HG03439 (cell line): Measurements from ENCODE around the gene ARG2.
A peak's percentile ranks its signal among the peaks of the same experiment; 100 is the strongest.

Experiments used
- ATAC-seq: cut with Tn5 transposase; IDR thresholded peaks from one replicate; pipeline ENCODE4 v1.9.1; 2021; ENCODE audit warnings: mild to moderate bottlenecking, moderate library complexity; ENCODE audit not compliant: unreplicated experiment

The ARG2 gene

DNA sequence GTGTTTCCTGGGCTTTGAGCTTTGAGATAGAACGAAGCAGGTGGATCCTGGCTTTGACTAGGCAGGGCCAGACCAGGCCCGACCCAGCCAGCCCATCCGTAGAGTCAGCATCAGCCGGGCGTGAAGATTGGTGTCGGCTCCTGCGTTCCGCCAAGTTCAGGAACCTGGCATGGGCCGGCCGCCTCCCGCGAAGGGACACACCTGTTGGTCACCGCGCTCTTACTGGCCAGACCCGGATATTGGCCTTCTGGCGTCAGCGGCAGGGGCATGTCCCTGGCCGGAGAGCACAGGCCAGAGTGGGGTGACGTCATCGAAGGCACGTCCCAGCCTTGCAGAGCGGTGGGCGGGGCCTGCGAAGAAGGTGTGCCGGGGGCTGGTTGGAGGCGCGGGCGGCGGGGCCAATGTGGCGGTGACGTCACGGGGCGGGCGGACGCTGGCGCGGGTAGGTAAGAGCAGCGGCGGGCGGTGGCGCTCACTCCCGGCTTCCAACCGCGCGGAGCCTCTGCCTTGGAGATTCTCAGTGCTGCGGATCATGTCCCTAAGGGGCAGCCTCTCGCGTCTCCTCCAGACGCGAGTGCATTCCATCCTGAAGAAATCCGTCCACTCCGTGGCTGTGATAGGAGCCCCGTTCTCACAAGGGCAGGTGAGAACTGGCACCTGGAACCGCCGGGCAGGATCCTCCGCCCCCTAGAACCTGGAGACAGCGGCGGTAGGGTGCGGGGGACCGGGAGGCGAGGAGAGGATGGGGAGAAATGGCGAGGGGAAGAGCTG, at the start of gene ARG2:
TSS of gene ARG2 (plus strand) at position 475 of the 771 bp plus-strand sequence. CDS start at position 533, 58 bp downstream.
- peak; percentile 97 for ATAC-seq

DNA sequence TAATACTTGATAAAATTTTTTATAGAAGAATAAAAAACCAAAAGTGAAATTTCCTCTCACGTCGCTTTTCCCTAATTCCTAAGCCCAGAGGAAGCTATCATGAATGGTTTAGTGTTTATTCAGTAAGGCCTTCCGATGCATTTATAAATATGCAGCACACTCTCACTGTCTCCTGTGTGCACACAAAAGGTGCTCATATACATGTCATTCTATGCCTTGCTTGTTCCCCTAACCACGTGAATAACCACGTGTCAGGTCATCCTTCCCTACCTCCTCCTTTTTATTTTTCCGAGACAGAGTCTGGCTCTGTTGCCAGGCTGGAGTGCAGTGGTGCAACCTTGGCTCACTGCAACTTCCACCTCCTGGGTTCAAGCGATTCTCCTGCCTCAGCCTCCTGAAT, 49.3 kb upstream of the ARG2 start:
- ATAC-seq = no peak

DNA sequence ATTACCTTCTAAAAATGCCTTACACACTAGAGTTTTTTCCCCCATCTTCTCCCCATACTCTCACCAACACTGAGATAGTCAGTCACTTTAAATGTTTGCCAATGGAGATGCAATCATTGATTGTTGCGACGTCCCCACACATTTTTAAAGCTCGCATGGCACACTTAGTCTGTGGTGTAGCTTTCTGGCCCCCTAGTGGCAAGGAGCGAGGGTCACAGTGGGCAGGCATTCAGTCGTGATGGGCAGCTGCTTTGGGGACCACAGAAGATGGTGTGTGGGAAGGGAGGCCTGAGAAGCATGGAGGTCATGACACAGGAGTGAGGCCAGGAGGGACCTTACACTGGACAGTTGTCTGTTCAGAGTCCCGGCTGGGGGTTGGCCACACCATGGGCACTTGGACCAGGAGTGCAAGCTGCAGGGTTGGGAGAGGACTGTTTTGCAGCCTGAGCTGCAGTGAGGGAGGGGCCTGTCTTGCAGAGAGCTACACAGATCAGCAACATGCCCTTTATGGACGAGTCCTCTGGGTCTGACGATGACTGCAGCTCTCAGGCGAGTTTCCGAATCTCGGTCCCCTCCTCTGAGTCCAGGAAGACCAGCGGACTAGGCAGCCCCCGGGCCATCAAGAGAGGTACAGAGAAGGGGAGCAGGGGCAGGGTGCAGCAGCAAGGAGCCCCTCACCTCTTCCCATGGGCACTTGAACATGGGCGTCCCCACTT, 48.3 kb upstream of the ARG2 start:
- ATAC-seq = no peak

DNA sequence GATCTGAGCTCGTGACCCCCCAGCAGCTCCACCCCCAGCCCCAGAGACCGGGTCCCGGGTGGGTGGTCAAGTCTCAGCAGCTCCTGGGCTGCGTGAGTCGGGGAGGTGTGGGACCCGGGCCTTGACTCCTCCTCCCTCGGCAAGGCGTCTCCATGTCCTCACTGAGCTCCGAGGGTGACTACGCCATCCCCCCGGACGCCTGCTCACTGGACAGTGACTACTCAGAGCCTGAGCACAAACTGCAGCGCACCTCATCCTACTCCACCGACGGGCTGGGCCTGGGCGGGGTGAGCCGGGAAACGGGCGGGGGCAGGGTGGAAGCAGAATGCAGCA, 47.8 kb upstream of the ARG2 start:
- ATAC-seq = no peak

DNA sequence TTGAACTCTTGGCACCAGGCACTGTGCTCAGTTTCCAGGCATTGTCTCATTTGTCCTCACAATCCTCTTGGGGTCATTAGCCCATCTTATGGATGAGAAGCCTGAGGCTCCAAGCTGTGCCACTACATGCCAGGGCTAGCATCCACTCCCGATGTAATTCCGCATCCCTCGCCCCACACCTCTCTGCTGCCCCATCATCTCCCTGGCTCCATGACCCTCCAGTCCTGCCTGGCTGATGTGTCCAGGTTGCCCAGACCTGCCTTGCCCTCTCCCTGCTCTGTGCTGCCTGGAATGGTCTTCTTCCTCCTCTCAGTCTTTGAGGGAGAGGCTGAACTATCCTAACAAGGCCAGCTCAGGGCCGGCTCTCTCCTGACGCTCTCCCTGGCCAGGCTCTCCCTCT, 47.1 kb upstream of the ARG2 start:
- no peak for ATAC-seq

DNA sequence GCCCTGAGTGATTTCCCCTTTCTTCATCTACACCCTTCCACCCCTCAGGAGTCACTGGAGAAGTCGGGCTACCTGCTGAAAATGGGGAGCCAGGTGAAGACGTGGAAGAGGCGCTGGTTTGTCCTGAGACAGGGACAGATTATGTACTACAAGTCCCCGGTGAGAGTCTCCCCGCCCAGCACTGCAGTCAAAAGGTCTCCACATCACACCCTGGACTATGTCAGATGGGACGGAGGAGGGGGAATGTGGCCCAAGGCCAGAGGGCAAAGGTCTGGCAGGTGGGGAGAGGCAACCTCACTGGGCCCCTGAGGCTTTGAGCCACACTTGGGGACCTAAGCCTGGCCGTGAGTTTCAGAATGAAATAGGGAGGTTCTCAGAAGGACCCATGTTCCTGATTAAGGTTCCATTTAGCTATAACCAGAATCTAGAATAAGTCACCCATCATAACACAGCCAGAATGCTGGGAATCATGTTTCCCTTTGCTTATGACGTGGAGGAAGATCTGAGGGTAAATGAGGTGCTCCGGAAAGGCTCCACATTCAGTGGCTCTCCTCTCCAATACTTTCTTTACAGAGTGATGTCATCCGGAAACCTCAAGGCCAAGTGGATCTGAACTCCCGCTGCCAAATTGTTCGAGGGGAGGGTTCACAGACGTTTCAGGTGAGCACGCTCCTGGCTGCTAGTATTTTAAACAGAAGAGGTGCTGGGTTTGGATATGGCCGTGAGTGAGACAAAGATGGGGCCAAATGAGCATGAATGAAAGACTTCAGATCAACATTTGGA, 46.3 kb upstream of the ARG2 start:
- no peak for ATAC-seq

DNA sequence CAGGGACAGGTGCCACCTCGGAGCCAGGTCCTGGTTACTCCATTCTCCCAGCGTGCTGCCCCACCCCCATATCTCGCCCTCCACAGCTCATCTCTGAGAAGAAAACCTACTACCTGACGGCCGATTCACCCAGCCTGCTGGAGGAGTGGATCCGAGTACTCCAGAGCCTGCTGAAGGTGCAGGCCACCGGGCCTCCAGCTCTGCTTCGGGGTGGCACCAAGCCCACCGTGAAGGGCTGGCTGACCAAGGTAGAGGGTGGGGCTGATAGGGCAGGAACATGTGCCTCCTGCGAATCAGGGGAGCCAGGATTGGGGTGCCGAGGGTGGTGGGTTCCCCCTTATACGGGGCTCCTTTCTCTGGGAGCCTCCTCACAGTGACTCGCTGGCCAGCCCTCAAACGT, 45.6 kb upstream of the ARG2 start:
- ATAC-seq = no peak

DNA sequence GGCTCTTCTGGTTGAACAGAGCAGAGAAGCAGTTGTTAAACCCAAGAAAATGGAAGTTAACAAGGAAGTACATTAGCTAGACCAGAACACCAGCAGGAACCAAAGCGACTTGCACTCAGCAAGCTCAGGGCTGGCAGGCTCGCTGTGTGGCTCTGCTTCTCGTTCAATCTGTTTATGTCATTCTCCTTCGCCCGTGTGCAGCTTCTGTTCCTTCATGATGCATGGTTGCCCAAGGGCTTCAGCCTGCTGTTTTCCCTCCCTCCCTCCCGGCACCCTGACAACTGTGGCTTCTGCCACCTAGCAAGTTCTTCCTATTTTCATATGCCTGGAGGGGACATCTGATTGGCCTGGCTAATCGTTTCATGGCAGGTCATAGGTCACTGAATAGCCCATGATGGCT, 44.9 kb upstream of the ARG2 start:
- ATAC-seq = no peak

DNA sequence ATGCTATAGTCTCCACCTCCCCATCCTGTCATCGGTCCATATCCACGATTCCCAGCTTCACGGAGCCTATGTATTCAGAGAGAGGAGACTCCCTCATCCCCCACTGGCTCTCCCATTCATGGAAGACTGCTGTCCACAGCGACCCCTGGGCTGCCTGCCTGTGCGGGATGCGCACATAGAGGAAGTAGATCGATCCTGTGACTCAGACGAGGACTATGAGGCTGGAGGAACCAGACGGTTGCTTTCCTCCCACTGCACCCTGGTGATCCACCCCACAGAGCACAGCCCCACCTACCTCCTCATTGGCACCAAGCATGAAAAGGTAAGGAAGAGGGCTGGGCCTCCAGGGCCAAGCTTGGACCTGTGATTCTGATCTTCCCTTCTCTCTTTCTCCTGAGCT, 44.0 kb upstream of the ARG2 start:
- ATAC-seq = no peak

DNA sequence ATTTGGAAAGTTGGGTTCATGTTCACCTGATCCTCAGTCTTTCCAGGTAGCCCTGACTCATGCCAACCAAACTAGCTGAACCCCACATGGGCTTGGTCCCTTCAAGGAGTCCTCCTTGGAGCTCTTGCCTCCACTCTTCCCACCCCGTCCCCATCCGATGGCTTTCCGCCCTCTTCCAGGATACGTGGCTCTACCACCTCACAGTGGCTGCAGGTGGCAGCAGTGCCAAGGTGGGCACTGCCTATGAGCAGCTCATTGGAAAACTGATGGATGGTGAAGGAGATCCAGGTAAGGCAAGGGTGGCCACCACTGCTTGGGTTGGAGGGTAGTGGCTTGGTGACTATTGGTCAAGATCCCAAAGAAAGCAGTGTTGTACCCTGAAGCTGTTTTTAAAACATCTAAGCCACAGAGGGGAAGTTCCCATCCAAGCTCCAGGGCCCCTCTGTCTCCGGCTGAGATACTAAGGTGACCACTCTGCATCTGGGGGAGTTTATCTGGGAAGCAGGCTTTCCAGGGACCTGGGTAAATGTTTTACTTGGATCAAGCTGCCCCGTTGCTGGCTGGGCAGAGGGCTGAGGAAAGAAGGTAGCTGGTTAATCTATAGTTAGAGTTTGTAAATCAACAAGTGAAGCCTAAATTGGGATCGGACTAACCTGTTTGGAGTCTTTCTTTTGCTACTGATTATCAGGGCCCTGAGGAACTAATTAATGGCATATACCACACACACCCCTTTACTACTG, 43.3 kb upstream of the ARG2 start:
- ATAC-seq = no peak

DNA sequence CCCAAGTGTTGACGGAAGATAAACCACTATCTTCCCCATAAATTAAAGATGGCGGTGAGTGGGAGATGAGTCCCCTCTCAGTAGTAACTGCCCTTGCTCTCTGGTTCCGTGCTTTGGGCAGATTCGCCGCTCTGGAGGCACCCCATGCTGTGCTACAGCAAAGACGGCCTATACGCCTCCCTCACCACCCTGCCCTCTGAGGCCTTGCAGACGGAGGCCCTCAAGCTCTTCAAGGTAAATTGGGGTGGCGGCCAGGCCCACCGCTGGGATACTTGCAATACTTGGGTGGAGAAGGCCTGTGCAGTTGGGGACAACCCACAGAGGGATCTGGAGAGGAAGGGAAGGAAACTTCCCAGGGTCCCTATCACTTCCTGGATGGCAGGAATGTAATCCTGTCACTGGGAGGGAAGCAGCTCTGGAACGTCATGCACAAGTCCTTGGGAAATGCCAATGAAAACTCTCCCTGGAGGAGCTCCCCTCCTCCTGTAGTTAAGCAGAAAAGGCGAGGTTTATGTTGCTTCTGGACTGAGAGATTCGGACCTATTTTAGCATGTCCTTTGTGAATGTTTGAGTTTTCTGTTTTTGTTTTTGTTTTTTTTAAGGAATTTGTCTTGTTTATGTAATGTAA, 42.4 kb upstream of the ARG2 start:
- ATAC-seq = no peak

DNA sequence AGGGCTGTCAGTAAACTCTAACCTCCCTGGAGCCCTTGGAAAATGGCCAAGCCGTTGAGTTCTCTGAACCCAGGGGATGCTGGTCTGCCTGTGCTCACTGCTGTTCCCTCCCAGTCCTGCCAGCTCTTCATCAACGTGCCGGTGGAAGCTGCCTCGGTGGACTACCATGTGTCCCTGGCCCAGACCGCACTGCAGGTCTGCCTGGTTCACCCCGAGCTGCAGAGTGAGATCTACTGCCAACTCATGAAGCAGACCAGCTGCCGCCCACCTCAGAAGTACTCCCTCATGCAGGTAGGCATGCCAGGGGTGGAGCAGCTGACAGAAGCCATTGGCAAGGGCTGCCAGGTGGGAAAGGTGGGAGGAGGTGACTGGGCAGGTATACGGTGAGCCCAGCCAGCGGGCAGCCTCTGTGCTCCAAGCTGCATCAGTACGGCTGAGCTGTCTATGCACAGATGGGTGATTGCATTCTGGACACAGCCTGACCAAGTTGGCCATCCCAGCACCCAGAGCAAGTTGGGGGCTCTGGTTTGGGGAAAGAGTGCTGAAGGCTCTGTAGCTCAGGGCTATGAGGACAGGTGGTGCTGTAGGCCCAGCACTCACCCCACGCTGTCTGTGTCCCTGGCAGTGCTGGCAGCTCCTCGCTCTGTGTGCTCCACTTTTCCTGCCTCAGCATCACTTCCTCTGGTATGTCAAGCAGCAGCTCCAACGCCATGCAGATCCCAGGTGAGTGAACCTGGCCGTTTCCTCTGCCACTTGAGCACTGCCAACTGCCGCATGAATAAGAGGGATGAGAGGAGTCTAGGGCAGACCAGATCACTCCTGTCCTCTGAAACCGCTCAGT, 41.6 kb upstream of the ARG2 start:
- no peak for ATAC-seq

DNA sequence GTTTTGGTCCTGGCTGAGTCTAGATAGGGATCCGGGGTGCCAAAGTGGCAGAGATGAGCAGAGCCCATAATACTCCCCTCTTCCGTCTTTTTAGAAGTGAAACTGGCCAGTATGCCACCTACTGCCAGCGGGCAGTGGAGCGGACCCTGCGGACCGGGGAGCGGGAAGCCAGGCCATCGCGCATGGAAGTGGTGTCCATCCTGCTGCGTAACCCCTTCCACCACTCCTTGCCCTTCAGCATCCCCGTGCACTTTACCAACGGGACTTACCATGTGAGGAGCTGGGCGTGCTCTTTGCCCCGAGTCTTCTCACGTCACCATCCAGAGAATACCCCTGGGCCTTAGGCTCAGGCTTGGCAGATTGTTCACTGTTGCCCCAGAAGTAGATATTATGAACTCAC, 40.7 kb upstream of the ARG2 start:
- ATAC-seq = no peak

DNA sequence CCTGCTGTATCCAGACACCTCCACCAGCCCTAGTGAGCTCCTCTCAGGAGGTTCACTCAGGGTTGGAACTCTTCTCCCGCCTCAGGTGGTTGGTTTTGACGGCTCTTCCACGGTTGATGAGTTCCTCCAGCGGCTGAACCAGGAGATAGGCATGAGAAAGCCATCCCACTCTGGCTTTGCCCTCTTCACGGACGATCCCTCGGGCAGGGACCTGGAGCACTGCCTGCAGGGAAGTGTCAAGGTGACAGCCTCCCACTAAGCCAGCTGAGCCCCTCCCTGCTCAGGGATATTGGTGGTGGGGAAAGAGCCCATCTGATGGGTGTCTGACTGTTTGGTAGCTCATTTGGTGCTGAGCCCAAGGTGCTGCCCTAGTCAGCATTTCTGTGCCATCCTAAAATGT, 40.1 kb upstream of the ARG2 start:
- ATAC-seq = no peak

DNA sequence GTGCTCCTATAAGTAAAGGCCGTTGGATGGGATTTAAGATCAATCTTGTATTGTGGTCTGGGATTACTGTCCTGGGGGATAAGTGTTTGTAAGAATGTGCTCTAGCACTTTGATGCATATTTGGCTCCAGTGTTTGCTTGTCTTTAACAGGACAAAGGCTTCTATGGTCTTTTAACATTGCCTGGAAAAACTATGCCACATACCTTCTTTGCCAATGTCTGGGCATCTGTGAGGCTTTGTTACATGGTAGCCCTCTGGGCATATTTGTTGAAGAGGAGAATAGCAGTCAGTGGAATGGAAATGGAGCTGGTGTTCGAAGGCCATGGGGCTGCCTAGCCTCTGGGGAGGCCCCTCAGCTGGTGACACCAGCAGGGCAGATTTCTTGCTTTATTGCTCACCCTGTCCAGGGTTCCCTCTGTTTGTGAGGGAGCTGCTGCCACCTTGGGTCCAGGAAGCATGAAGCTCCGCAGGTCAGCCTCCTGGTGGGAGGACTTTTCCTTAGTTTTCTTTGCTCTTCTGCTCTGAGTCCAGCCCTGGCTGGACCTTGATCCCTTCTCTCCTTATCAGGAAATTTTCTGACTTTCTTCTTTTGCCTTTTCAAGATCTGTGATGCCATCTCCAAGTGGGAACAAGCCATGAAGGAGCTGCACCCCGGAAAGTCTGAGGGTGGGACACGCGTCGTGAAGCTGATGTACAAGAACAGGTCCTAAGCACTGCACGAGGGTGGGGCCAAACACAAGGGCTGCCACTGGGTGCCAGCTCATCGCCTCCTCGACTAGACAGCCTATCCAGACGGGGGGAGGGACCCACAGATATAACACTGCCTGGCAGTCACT, 39.2 kb upstream of the ARG2 start:
- ATAC-seq = no peak

DNA sequence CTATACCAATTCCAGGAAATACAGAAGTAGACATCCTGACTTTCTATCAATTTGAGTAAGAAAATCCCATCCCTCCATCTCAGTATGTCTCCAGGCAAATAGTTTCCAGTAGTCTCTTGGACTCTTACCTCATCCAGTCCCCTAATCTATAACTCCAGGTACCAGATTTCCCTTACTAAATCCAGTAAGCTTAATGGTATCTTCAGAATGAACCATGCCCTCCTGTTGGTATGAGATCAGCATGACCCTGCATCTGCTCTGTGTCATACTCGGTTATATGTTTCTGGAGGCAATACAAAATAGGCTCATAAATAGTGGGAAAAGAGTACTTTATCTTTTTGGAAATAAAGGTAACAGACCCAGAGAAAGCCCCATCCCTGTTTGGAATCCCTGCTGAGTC, 38.1 kb upstream of the ARG2 start:
- ATAC-seq = no peak

DNA sequence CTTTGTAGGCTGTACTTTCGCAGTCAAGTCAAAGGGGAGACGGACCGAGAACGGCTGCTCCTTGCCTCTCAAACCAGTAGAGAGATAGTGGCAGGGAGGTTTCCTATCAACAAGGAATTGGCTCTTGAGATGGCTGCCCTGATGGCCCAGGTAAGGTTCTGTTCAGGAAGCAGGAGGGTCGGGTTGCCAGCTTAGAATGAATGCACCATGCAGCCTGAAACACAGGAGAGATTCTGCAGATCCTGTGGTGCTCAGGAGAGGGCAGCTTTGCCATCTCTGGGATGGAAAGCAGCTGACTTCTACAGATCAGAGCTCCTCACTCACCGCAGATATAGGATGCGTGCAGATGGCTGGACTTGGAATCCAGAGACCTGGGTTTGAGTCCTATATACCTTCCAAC, 37.7 kb upstream of the ARG2 start:
- ATAC-seq = no peak

DNA sequence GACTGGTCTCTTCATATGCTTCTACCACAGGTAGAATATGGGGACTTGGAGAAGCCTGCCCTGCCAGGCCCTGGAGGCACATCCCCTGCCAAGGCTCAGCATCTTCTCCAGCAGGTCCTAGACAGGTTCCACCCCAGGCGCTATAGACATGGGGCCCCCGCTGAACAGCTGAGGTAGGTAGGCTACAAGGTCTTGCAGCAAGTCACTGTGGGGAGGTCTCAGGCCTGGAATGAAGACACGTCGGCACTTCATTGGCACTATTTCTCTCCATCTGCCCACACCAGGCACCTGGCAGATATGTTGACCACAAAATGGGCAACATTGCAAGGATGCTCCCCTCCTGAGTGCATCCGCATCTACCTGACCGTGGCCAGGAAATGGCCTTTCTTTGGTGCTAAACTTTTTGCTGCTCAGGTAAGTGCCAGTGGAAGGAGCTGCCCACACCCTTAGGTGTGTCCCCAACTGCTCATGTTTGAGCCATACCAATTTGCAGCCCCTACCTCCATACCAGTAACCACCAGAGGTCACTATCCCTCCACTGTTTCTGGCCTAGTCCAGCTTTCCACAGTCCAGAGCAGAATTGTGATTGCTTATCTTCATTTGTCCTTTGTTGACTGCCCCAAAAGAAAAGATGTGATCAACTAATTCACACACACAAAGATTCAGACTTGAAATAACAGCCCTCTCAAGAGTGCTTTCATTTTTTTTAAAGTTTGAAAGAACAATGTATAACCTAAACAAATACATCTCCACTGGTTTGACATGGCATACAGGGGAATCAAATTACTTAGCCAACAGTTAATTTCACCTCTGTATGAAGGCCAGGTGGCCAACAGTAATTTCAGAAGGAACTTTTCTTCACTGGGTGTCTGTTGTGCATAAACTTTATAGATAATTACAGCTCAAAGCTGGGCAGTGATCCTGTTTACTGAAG, 35.7 kb upstream of the ARG2 start:
- ATAC-seq = peak; percentile 67
